GM21381 (cell line): ENCODE measurements around the gene TF.

Source experiments
- ATAC-seq: cut with Tn5 transposase; IDR thresholded peaks from one replicate; pipeline ENCODE4 v1.9.1; 2021; ENCODE audit warnings: mild to moderate bottlenecking, moderate library complexity; ENCODE audit not compliant: unreplicated experiment

TF gene

GRCh38 chr3:133834621-133835417 lies 88.6 kb downstream of the TF start:
- no peak for ATAC-seq

- no peak for ATAC-seq
Measured at GRCh38 chr3:133835418-133835743, 89.2 kb downstream of the TF start.

- ATAC-seq, result no peak
Measured at GRCh38 chr3:133835961-133836360, 89.8 kb downstream of the TF start.

- ATAC-seq, result no peak
Measured at GRCh38 chr3:133836497-133837158, 90.4 kb downstream of the TF start.

- ATAC-seq, result no peak
Measured at GRCh38 chr3:133837487-133838295, 91.5 kb downstream of the TF start.

- ATAC-seq, result no peak
Measured at GRCh38 chr3:133838296-133838789, 92.2 kb downstream of the TF start.

- no peak for ATAC-seq
Measured at GRCh38 chr3:133838916-133839800, 93.0 kb downstream of the TF start.

- no peak for ATAC-seq
Measured at GRCh38 chr3:133840055-133840737, 94.0 kb downstream of the TF start.

GRCh38 chr3:133840767-133841166 lies 94.6 kb downstream of the TF start:
- no peak for ATAC-seq

- no peak for ATAC-seq
Measured at GRCh38 chr3:133841196-133841595, 95.0 kb downstream of the TF start.

GRCh38 chr3:133842158-133842557 lies 96.0 kb downstream of the TF start:
- ATAC-seq, result no peak

- ATAC-seq, result no peak
Measured at GRCh38 chr3:133843634-133844033, 97.4 kb downstream of the TF start.

- no peak for ATAC-seq
Measured at GRCh38 chr3:133845127-133845526, 98.9 kb downstream of the TF start.
